ENCODE measurements around the gene SDR42E2.

The SDR42E2 gene

GRCh38 chr16:22183901-22184614 is 21.8 kb downstream of the SDR42E2 start:
- in situ Hi-C loops (cut with HindIII; ENCODE audit: low sequenced_read_pairs): loop anchor here (25.0 kb wide), 1 partner anchor 97 kb away; the partner anchor contains the start of gene VWA3A
- H3K4me3 ChIP-seq (ENCODE audit: low read depth, low read length): no peak overlapping the region
- DNase-seq (ENCODE audit: low read depth): no peak
- peak; percentile 37 for TF ChIP-seq CTCF (IDR thresholded peaks at IDR 0.05; ENCODE audit: low read depth, low read length, missing control alignments)

DNA sequence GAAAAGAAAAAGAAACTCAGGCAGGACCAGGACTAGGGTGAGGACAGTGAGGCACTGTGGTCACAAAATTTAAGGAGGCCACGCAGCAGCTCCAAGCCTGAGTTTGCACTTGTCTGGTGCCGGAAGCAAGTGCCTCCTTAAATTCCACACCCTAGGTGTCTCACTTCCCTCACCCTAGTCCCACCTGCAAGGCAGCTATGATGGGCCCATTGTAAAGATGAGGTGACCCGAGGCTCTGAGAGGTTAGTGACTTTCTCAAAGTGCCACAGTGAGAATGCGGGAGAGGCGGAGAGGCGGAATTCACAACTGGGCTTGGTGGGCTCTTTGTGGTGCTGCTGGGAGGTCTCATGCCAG is 22.3 kb downstream of the SDR42E2 start:
- TF ChIP-seq CTCF (IDR thresholded peaks at IDR 0.05; ENCODE audit: low read depth, low read length, missing control alignments): no peak
- in situ Hi-C loops (cut with HindIII; ENCODE audit: low sequenced_read_pairs): loop anchor here (25.0 kb wide), 1 partner anchor 97 kb away; the partner anchor contains the start of gene VWA3A
- no peak overlapping the region for H3K4me3 ChIP-seq (ENCODE audit: low read depth, low read length)
- no peak for DNase-seq (ENCODE audit: low read depth)

DNA sequence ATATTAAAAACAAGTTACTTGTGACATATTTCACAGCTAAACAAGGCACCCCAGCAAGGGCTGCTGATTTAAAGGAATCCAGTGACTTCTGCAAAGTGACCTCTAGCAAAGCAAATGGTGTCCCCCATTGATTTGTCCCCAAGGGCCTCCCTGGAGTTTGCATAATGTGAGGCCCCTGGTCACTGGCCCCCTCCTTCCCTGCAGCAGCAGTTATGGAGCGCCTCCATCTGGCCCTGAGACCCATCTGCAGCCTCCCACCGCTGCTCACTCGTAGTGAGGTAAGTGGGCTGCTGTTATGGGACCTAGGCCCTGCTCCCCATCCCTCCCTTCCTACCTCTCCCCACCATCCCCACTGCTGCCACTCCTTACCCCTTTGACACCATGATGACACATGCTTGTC is 24.2 kb downstream of the SDR42E2 start:
- H3K4me3 ChIP-seq (ENCODE audit: low read depth, low read length): no peak overlapping the region
- in situ Hi-C loops (cut with HindIII; ENCODE audit: low sequenced_read_pairs): loop anchor here (25.0 kb wide), 1 partner anchor 99 kb away; the partner anchor contains the start of gene VWA3A
- DNase-seq (ENCODE audit: low read depth): no peak
- TF ChIP-seq CTCF (IDR thresholded peaks at IDR 0.05; ENCODE audit: low read depth, low read length, missing control alignments): no peak

DNA sequence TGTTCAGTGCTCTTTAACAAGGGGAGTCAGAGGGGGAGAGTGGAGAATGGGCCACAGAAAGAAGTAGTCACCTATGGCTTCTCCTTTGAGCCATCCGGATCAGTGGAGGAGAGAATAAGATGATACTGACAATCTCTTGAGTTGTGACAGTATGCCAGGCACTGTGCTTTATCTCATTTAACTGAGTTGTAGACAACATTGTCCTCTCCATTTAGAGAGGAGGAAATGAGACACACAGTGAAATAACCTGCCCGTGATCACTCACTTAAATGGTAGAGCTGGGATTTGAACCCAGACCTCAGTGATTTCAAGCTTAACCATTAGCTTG is 25.9 kb downstream of the SDR42E2 start:
- no peak for DNase-seq (ENCODE audit: low read depth)
- no peak overlapping the region for H3K4me3 ChIP-seq (ENCODE audit: low read depth, low read length)
- TF ChIP-seq CTCF (IDR thresholded peaks at IDR 0.05; ENCODE audit: low read depth, low read length, missing control alignments): no peak
- in situ Hi-C loops (cut with HindIII; ENCODE audit: low sequenced_read_pairs): loop anchor here (25.0 kb wide), 1 partner anchor 101 kb away; the partner anchor contains the start of gene VWA3A

- peak; percentile 90 for DNase-seq (ENCODE audit: low read depth)
- H3K4me3 ChIP-seq (ENCODE audit: low read depth, low read length): no peak overlapping the region
- in situ Hi-C loops (cut with HindIII; ENCODE audit: low sequenced_read_pairs): loop anchor here (25.0 kb wide), 1 partner anchor 102 kb away; the partner anchor contains the start of gene VWA3A
- peak; percentile 90 for TF ChIP-seq CTCF (IDR thresholded peaks at IDR 0.05; ENCODE audit: low read depth, low read length, missing control alignments)
These were observed 26.5 kb downstream of the SDR42E2 start for GRCh38 chr16:22188595-22189442.

DNA sequence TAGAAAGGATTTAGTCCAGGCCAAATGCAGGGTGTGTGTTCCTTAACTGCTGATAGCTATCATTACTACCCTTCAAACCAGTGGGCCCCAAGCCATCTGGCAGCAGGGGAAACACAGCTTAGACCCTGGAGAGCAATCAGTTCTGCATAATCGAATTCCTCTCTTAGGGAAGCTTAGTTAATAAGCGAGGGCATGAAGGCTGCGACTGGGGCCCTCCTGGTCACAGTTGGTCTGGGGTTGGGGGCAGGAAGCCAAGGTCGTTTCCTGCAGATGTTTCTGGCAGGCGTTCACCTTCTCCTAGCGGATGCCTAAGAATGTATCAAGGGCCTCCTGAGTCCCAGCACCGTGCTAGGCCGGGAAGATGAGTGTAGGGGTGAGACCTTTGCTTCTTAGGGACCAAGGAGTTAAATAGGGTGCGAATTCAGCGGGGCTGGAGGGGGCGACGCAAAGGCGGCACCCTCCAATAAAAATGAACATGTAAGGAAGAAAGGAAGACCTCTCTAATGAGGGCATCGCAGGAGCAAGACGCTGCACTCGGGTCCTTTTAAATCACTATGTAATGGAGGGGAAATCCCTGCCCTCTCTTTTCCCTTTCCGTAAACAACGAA is 27.3 kb downstream of the SDR42E2 start:
- DNase-seq (ENCODE audit: low read depth): no peak
- H3K4me3 ChIP-seq (ENCODE audit: low read depth, low read length): peak overlapping the region; percentile 53

More for the DNA sequence above, 27.3 kb downstream of the SDR42E2 start:
- TF ChIP-seq CTCF (IDR thresholded peaks at IDR 0.05; ENCODE audit: low read depth, low read length, missing control alignments): no peak
- in situ Hi-C loops (cut with HindIII; ENCODE audit: low sequenced_read_pairs): loop anchor here (25.0 kb wide), 1 partner anchor 102 kb away; the partner anchor contains the start of gene VWA3A

Data from astrocyte of the cerebellum (primary cell).